ENCODE data around the gene EZH1.

- TF ChIP-seq CTCF (IDR thresholded peaks at IDR 0.05; ENCODE audit: low read length), result no peak
- TF ChIP-seq EZH2 (IDR thresholded peaks at IDR 0.05; ENCODE audit: borderline replicate concordance, low read length), result no peak
Measured at GRCh38 chr17:42706732-42707131, 38.1 kb downstream of the EZH1 start.

Data from OCI-LY1 (cell line).